AG09319 (cell line): ENCODE measurements around the gene GID4.

Source experiments
- DNase-seq: peaks from one replicate; pipeline ENCODE4 v3.0.0-alpha.2; 2010; ENCODE audit warnings: low read depth; ENCODE audit errors: extremely low read depth
- TF ChIP-seq, protein P1 (sequence below): IDR thresholded peaks from 2 replicates; pipeline ENCODE4 v1.5.1; 2011; ENCODE audit warnings: low read depth, mild to moderate bottlenecking, inconsistent platforms, low read length, moderate library complexity

The GID4 gene

GRCh38 chr17:18117533-18117932, 78.3 kb downstream of the GID4 start:
- TF ChIP-seq, protein P1, sequence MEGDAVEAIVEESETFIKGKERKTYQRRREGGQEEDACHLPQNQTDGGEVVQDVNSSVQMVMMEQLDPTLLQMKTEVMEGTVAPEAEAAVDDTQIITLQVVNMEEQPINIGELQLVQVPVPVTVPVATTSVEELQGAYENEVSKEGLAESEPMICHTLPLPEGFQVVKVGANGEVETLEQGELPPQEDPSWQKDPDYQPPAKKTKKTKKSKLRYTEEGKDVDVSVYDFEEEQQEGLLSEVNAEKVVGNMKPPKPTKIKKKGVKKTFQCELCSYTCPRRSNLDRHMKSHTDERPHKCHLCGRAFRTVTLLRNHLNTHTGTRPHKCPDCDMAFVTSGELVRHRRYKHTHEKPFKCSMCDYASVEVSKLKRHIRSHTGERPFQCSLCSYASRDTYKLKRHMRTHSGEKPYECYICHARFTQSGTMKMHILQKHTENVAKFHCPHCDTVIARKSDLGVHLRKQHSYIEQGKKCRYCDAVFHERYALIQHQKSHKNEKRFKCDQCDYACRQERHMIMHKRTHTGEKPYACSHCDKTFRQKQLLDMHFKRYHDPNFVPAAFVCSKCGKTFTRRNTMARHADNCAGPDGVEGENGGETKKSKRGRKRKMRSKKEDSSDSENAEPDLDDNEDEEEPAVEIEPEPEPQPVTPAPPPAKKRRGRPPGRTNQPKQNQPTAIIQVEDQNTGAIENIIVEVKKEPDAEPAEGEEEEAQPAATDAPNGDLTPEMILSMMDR = no peak
- DNase-seq = no peak
